H1 (cell line): Measurements from ENCODE around the gene ERC1. TPM values are rescaled to one million over a fixed set of nuclear protein-coding genes. Genes with fewer than 3 reads are reported as not detected.

Experiments used
- CTCF ChIA-PET: fragments of 300-600 bp; sonication (Branson Sonifier 250); formaldehyde crosslinking; loops from one replicate; lab custom pipeline; 2021; ENCODE audit not compliant: partially characterized antibody; lab: Charles Lee
- POLR2A ChIA-PET: fragments of 300-600 bp; sonication (Branson Sonifier 250); formaldehyde crosslinking; loops from one replicate; lab custom pipeline; 2021; ENCODE audit warnings: inconsistent platforms; ENCODE audit not compliant: partially characterized antibody; lab: Charles Lee
- DNase-seq, 2 experiments: peaks; one replicate each; pipeline versions ENCODE4 v3.0.0 to v3.0.0-alpha.2; 2010 to 2022; ENCODE audit warnings: low spot score in 2 of 2, low read depth in 1 of 2, mixed read lengths in 1 of 2
- FAIRE-seq: peaks from 2 replicates; lab custom pipeline; 2011; peaks lifted over from hg19 to GRCh38; lab: Jason Lieb, UNC
- H2AFZ ChIP-seq: 2 replicates; pipeline ENCODE4 v1.8.1; 2012; ENCODE audit warnings: low read length, inconsistent platforms
- H2AK5ac ChIP-seq: 2 replicates; pipeline ENCODE4 v1.6.1; 2013; ENCODE audit warnings: low read depth, low read length
- H2BK120ac ChIP-seq: replicated peaks from 2 replicates; pipeline ENCODE3; 2013; ENCODE audit warnings: low read depth, low read length, inconsistent platforms
- H2BK12ac ChIP-seq: 2 replicates; pipeline ENCODE4 v1.6.1; 2013; ENCODE audit warnings: low read depth, low read length
- H2BK15ac ChIP-seq: 2 replicates; pipeline ENCODE4 v1.6.1; 2013; ENCODE audit warnings: low read length
- H2BK20ac ChIP-seq: 2 replicates; pipeline ENCODE4 v1.6.1; 2013; ENCODE audit warnings: low read length
- H2BK5ac ChIP-seq: 2 replicates; pipeline ENCODE4 v1.6.1; 2013; ENCODE audit warnings: low read depth, low read length
- H3K14ac ChIP-seq: 2 replicates; pipeline ENCODE4 v1.6.1; 2013; ENCODE audit warnings: inconsistent platforms; ENCODE audit not compliant: insufficient read length
- H3K18ac ChIP-seq: 2 replicates; pipeline ENCODE4 v1.6.1; 2013; ENCODE audit warnings: low read length; ENCODE audit errors: extremely low read depth
- H3K23ac ChIP-seq: 2 replicates; pipeline ENCODE4 v1.6.1; 2013; ENCODE audit warnings: inconsistent platforms; ENCODE audit not compliant: insufficient read length
- H3K23me2 ChIP-seq: 2 replicates; pipeline ENCODE4 v1.6.1; 2013; ENCODE audit warnings: low read depth, low read length
- H3K27ac ChIP-seq: 2 replicates; pipeline ENCODE4 v1.6.1; 2011; ENCODE audit warnings: low read depth, low read length, inconsistent platforms
- H3K27me3 ChIP-seq, 4 experiments: replicated peaks in 1 of 4; 1 replicate in 1 of 4; 2 replicates in 3 of 4; pipeline versions ENCODE4 v1.6.1 to v1.8.1; 2011 to 2013; ENCODE audit warnings: low read length in 3 of 4, mild to moderate bottlenecking in 3 of 4, inconsistent platforms in 2 of 4, mixed read lengths in 2 of 4, moderate library complexity in 1 of 4; ENCODE audit not compliant: control insufficient read depth in 3 of 4, insufficient read depth in 3 of 4; ENCODE audit errors: extremely low read depth in 1 of 4
- H3K36me3 ChIP-seq, 4 experiments: 2 replicates each; pipeline versions ENCODE4 v1.6.1 to v1.8.1; 2011 to 2013; ENCODE audit warnings: mild to moderate bottlenecking in 4 of 4, low read length in 3 of 4, moderate library complexity in 2 of 4, control low read depth in 1 of 4, inconsistent platforms in 1 of 4; ENCODE audit not compliant: insufficient read depth in 4 of 4, control insufficient read depth in 2 of 4
- H3K4ac ChIP-seq: replicated peaks from 2 replicates; pipeline ENCODE3; 2013; ENCODE audit warnings: low read length, low read depth, mixed read lengths, inconsistent platforms; ENCODE audit not compliant: insufficient read length
- H3K4me1 ChIP-seq, 4 experiments: replicated peaks in 1 of 4; 1 replicate in 1 of 4; 2 replicates in 3 of 4; pipeline versions ENCODE4 v1.6.1 to v1.8.1; 2011 to 2013; ENCODE audit warnings: low read length in 3 of 4, inconsistent platforms in 2 of 4, mixed read lengths in 1 of 4; ENCODE audit not compliant: insufficient read depth in 4 of 4, control insufficient read depth in 3 of 4
- H3K4me2 ChIP-seq, 2 experiments: 2 replicates each; pipeline versions ENCODE4 v1.6.1 to v1.8.1; 2011 to 2013; ENCODE audit warnings: low read depth in 2 of 2, low read length in 2 of 2, control low read depth in 1 of 2, inconsistent platforms in 1 of 2, mild to moderate bottlenecking in 1 of 2; ENCODE audit not compliant: insufficient read depth in 1 of 2
- H3K4me3 ChIP-seq, 4 experiments: fragments of 200-600, 300-600 bp in 1 of 4; sonication (generic), shearing (Covaris generic), sonication (Bioruptor Twin) in 1 of 4; 2 replicates each; pipeline versions ENCODE4 v1.5.1 to v1.8.1; 2011 to 2016; ENCODE audit warnings: low read length in 4 of 4, low read depth in 3 of 4, control low read depth in 2 of 4, inconsistent platforms in 2 of 4, mild to moderate bottlenecking in 2 of 4, mixed read lengths in 1 of 4, moderate library complexity in 1 of 4; ENCODE audit not compliant: insufficient read depth in 2 of 4; ENCODE audit errors: extremely low read depth in 1 of 4
- H3K56ac ChIP-seq: replicated peaks from 2 replicates; pipeline ENCODE3; 2013; ENCODE audit warnings: low read depth, mild to moderate bottlenecking, mixed read lengths, low read length, inconsistent platforms; ENCODE audit not compliant: insufficient read length
- H3K79me1 ChIP-seq: 2 replicates; pipeline ENCODE4 v1.6.1; 2013; ENCODE audit warnings: low read depth, low read length, control low read depth
- H3K79me2 ChIP-seq, 2 experiments: 2 replicates each; pipeline versions ENCODE4 v1.6.1 to v1.8.1; 2012 to 2013; ENCODE audit warnings: low read length in 2 of 2, mild to moderate bottlenecking in 2 of 2, inconsistent platforms in 1 of 2; ENCODE audit not compliant: insufficient read depth in 2 of 2, control insufficient read depth in 1 of 2
- H3K9ac ChIP-seq, 4 experiments: replicated peaks in 1 of 4; 1 replicate in 1 of 4; 2 replicates in 3 of 4; pipeline versions ENCODE4 v1.6.1 to v1.8.1; 2011 to 2013; ENCODE audit warnings: low read depth in 3 of 4, low read length in 3 of 4, control low read depth in 2 of 4, mild to moderate bottlenecking in 2 of 4, moderate library complexity in 2 of 4, inconsistent platforms in 1 of 4; ENCODE audit errors: extremely low read depth in 1 of 4
- H3K9me3 ChIP-seq, 2 experiments: 2 replicates each; pipeline versions ENCODE4 v1.6.1 to v1.8.1; 2012 to 2013; ENCODE audit warnings: mild to moderate bottlenecking in 2 of 2, moderate library complexity in 2 of 2, control low read depth in 1 of 2, inconsistent platforms in 1 of 2, low read depth in 1 of 2, low read length in 1 of 2, mixed read lengths in 1 of 2; ENCODE audit not compliant: insufficient read depth in 2 of 2
- H4K20me1 ChIP-seq, 2 experiments: replicated peaks in 1 of 2; 2 replicates each; pipeline versions ENCODE3 to v1.8.1; 2011 to 2013; ENCODE audit warnings: inconsistent platforms in 2 of 2, low read length in 2 of 2, mild to moderate bottlenecking in 1 of 2; ENCODE audit not compliant: insufficient read depth in 2 of 2, control insufficient read depth in 1 of 2
- H4K5ac ChIP-seq: 2 replicates; pipeline ENCODE4 v1.6.1; 2013; ENCODE audit warnings: low read length, low read depth, mixed read lengths, inconsistent platforms; ENCODE audit not compliant: insufficient read length
- H4K8ac ChIP-seq: 2 replicates; pipeline ENCODE4 v1.8.0; 2013; ENCODE audit warnings: mild to moderate bottlenecking, moderate library complexity, low read length, inconsistent platforms; ENCODE audit not compliant: insufficient read depth; ENCODE audit errors: extremely low read depth
- H4K91ac ChIP-seq: replicated peaks from 2 replicates; pipeline ENCODE3; 2013; ENCODE audit warnings: low read length, mixed read lengths, inconsistent platforms; ENCODE audit not compliant: insufficient read length
- ASH2L ChIP-seq: fragments of 200-600, 300-600 bp; sonication (generic); IDR thresholded peaks from one replicate; pipeline ENCODE4 v1.7.1; 2017; ENCODE audit warnings: low read length
- CREB1 ChIP-seq: IDR thresholded peaks from 2 replicates; pipeline ENCODE4 v1.6.1; 2012; ENCODE audit warnings: inconsistent platforms
- EZH2 ChIP-seq: fragments of 200-600 bp; sonication (generic); IDR thresholded peaks from 2 replicates; pipeline ENCODE4 v1.7.1; 2012; ENCODE audit warnings: low read depth, mild to moderate bottlenecking, moderate library complexity, low read length, inconsistent platforms; ENCODE audit not compliant: severe bottlenecking
- JUND ChIP-seq: IDR thresholded peaks from 2 replicates; pipeline ENCODE4 v1.6.1; 2011; ENCODE audit warnings: mild to moderate bottlenecking, improper control_type of control experiment, low read length
- KDM1A ChIP-seq: fragments of 200-600, 300-600 bp; sonication (generic); IDR thresholded peaks from 2 replicates; pipeline ENCODE4 v1.7.1; 2016; ENCODE audit warnings: mild to moderate bottlenecking, low read length, borderline replicate concordance
- KDM5A ChIP-seq: fragments of 200-600 bp; IDR thresholded peaks from 2 replicates; pipeline ENCODE4 v1.7.1; 2012; ENCODE audit warnings: mild to moderate bottlenecking, low read length, inconsistent platforms, mixed read lengths
- MAX ChIP-seq: IDR thresholded peaks from 2 replicates; pipeline ENCODE4 v1.6.1; 2012; ENCODE audit warnings: inconsistent platforms
- NANOG ChIP-seq: IDR thresholded peaks from 2 replicates; pipeline ENCODE4 v1.6.1; 2011; ENCODE audit warnings: low read length, low read depth, mild to moderate bottlenecking, inconsistent platforms; ENCODE audit not compliant: insufficient read depth, poor library complexity, severe bottlenecking
- POLR2A ChIP-seq, 2 experiments: IDR thresholded peaks; 1 replicate in 1 of 2; 2 replicates in 1 of 2; pipeline ENCODE4 v1.6.1; 2011; ENCODE audit warnings: low read depth in 2 of 2, low read length in 2 of 2, mild to moderate bottlenecking in 2 of 2; ENCODE audit errors: control extremely low read depth in 1 of 2
- SIN3A ChIP-seq, 2 experiments: IDR thresholded peaks in 1 of 2; conservative IDR thresholded peaks in 1 of 2; 2 replicates each; pipeline ENCODE4 v1.6.1; 2011 to 2012; ENCODE audit warnings: low read length in 2 of 2, improper control_type of control experiment in 1 of 2, low read depth in 1 of 2, mild to moderate bottlenecking in 1 of 2
- SP1 ChIP-seq: IDR thresholded peaks from 2 replicates; pipeline ENCODE4 v1.6.1; 2011; ENCODE audit warnings: low read depth, low read length
- SP2 ChIP-seq: IDR thresholded peaks from 2 replicates; pipeline ENCODE4 v1.6.1; 2012; ENCODE audit warnings: mild to moderate bottlenecking, low read length, inconsistent platforms
- SRF ChIP-seq: IDR thresholded peaks from 2 replicates; pipeline ENCODE4 v1.6.1; 2011; ENCODE audit warnings: mild to moderate bottlenecking, low read depth, low read length, moderate library complexity
- SUZ12 ChIP-seq: fragments of 200-600 bp; sonication (generic); IDR thresholded peaks from 2 replicates; pipeline ENCODE4 v1.6.1; 2012; ENCODE audit warnings: mild to moderate bottlenecking, inconsistent platforms, low read length, moderate library complexity, mixed read lengths
- USF2 ChIP-seq: IDR thresholded peaks from 2 replicates; pipeline ENCODE4 v1.6.1; 2011; ENCODE audit warnings: low read length, improper control_type of control experiment
- WGBS, 2 experiments: shearing (Covaris generic) in 1 of 2; methylation state at CpG; one replicate each; pipeline versions ENCODE4 v1.1.6 to v1.1.7; 2013 to 2015; ENCODE audit warnings: low lambda C conversion rate in 2 of 2, mixed read lengths in 2 of 2, inconsistent platforms in 1 of 2, low coverage in 1 of 2, missing lambda C conversion rate in 1 of 2; ENCODE audit not compliant: insufficient replicate concordance in 2 of 2, insufficient coverage in 1 of 2, insufficient read length in 1 of 2; ENCODE audit errors: extremely low coverage in 1 of 2, missing lambda C conversion rate in 1 of 2; 5-methylcytosine and 5-hydroxymethylcytosine counted together
- polyA plus RNA-seq, 7 experiments: library from polyadenylated mRNA; depleted of rRNA in 3 of 7; stranded (reverse) in 5 of 7; unstranded in 2 of 7; fragments of >200 nt in 5 of 7; fragments of 200-250 nt in 2 of 7; gene quantifications; 1 replicate in 5 of 7; 2 replicates in 1 of 7; 4 replicates in 1 of 7; pipeline versions ENCODE4 v1.2.1 to v1.2.3, GENCODE V29; 2011 to 2013; ENCODE audit warnings: missing spikeins in 2 of 7, mixed read lengths in 2 of 7
- total RNA-seq: library from RNA; stranded (reverse); fragmentation: NEBNext Ultra II Directional; extraction: Animal tissue kit (Norgen Biotek cat#: 25700); gene quantifications from 2 replicates; pipeline ENCODE4 v1.2.1, GENCODE V29; 2021

Gene ERC1
- total and polyA plus RNA-seq, 2 of the 8 experiments (the other 6 are each of a cell fraction or from before 2014, with no cell fraction given), result 7.8 to 45.7 TPM

GRCh38 chr12:1307796-1308195, 316.8 kb downstream of the ERC1 start:
- Histone ChIP-seq H3K4me3 (no peak overlapping the region), H3K4ac (no peak overlapping the region), H4K91ac (no peak overlapping the region), H3K23me2 (no peaks in the 10 kb centered on the region), H2BK12ac (no peak overlapping the region), H3K23ac (no peak overlapping the region), H3K4me2 (no peak overlapping the region), H3K36me3 (no peaks in the 10 kb centered on the region), H3K9ac (no peak overlapping the region), H3K27ac (no peak overlapping the region), H2BK120ac (no peak overlapping the region), H4K8ac (no peak overlapping the region), H3K27me3 (no peaks in the 10 kb centered on the region), H3K14ac (no peak overlapping the region), H3K79me2 (no peaks in the 10 kb centered on the region), H2AFZ (no peak overlapping the region), H3K9me3 (no peaks in the 10 kb centered on the region), H3K79me1 (no peaks in the 10 kb centered on the region), H4K5ac (no peak overlapping the region), H3K4me1 (no peaks in the 10 kb centered on the region), H4K20me1 (no peaks in the 10 kb centered on the region), H2AK5ac (no peak overlapping the region), H2BK5ac (no peak overlapping the region), H2BK20ac (no peak overlapping the region), H3K18ac (no peak overlapping the region), H3K56ac (no peak overlapping the region), H2BK15ac (no peak overlapping the region)
- WGBS, 2 experiments, result 83% methylated on average over 1 of the region's 1 CpG; no CpG with 5 or more reads in 1 of the 2 experiments
- DNase-seq (no peak), FAIRE-seq (no peak)
- POLR2A ChIA-PET, result no interaction called here
- CTCF ChIA-PET, result interaction anchor here (1.1 kb wide), 1 partner anchor 10 kb away, joined by 3 read pairs; no protein-coding TSS in a partner anchor
- TF ChIP-seq POLR2A (IDR thresholded peaks at IDR 0.05; ENCODE audit: control extremely low read depth in 1 of 2, low read depth in 2 of 2, low read length in 2 of 2) (no peak), USF2 (no peak), NANOG (no peak), MAX (no peak), SUZ12 (no peak), ASH2L (no peak), JUND (no peak), SRF (no peak), SP2 (no peak), KDM1A (no peak), EZH2 (no peak), SIN3A (conservative IDR thresholded peaks at IDR 0.05 in 1 of 2, IDR thresholded peaks at IDR 0.05 in 1 of 2; ENCODE audit: low read depth in 1 of 2, low read length in 2 of 2) (no peak), KDM5A (no peak), CREB1 (no peak), SP1 (no peak)
